Kidney (tissue), 14 donors: ENCODE data around the gene FAM13A. TPM values are rescaled to one million over a fixed set of nuclear protein-coding genes. Genes with fewer than 3 reads are reported as not detected.

Experiments
- DNase-seq, 5 donors: peaks; one replicate each; pipeline ENCODE4 v3.0.0-alpha.2; 2013 to 2020
- FAIRE-seq: peaks from 2 replicates; lab custom pipeline; 2012; peaks lifted over from hg19 to GRCh38; lab: Jason Lieb, UNC
- H3K27ac ChIP-seq, 2 donors: one replicate each; pipeline ENCODE4 v1.7.0; 2013; ENCODE audit warnings: low read depth in 2 of 2, low read length in 2 of 2, inconsistent platforms in 1 of 2
- H3K27me3 ChIP-seq: one replicate; pipeline ENCODE4 v1.7.1; 2013; ENCODE audit warnings: low read length, inconsistent platforms; ENCODE audit not compliant: control insufficient read depth, insufficient read depth
- H3K36me3 ChIP-seq, 3 donors: one replicate each; pipeline versions ENCODE4 v1.7.0 to v1.7.1; 2013; ENCODE audit warnings: low read length in 3 of 3, control low read depth in 1 of 3, inconsistent platforms in 1 of 3; ENCODE audit not compliant: insufficient read depth in 3 of 3, control insufficient read depth in 2 of 3
- H3K4me1 ChIP-seq, 3 donors: one replicate each; pipeline versions ENCODE4 v1.7.0 to v1.7.1; 2013; ENCODE audit warnings: low read length in 3 of 3, inconsistent platforms in 1 of 3, low read depth in 1 of 3; ENCODE audit not compliant: control insufficient read depth in 2 of 3, insufficient read depth in 2 of 3
- H3K4me3 ChIP-seq, 3 donors: one replicate each; pipeline versions ENCODE4 v1.7.0 to v1.8.1; 2013; ENCODE audit warnings: low read length in 3 of 3, control low read depth in 1 of 3, inconsistent platforms in 1 of 3
- H3K9ac ChIP-seq, 3 donors: one replicate each; pipeline versions ENCODE4 v1.7.0 to v1.7.1; 2013; ENCODE audit warnings: low read length in 3 of 3, control low read depth in 1 of 3, inconsistent platforms in 1 of 3
- H3K9me3 ChIP-seq, 3 donors: one replicate each; pipeline versions ENCODE4 v1.7.0 to v1.7.1; 2013; ENCODE audit warnings: low read length in 3 of 3, control low read depth in 1 of 3, inconsistent platforms in 1 of 3; ENCODE audit not compliant: control insufficient read depth in 2 of 3, insufficient read depth in 1 of 3
- intact Hi-C: fragments of 100-400 bp; cut with DNase I; formaldehyde crosslinking; loops from one replicate; pipeline ENCODE4 v1.11.1; 2022
- polyA plus RNA-seq: library from polyadenylated mRNA; stranded (reverse); fragments of 350-450 nt; fragmentation: Illumina TruSeq; extraction: RNeasy Lipid Tissue Mini Kit (QIAGEN cat#74804); gene quantifications from one replicate; pipeline ENCODE4 v1.2.3, GENCODE V29; 2014; ENCODE audit warnings: low read depth, low replicate concordance; ENCODE audit not compliant: insufficient read depth
- total RNA-seq: library from RNA; stranded (reverse); fragmentation: NEBNext Ultra II Directional; extraction: Animal tissue kit (Norgen Biotek cat#: 25700); gene quantifications from one replicate; pipeline ENCODE4 v1.2.1, GENCODE V29; 2021
- TF ChIP-seq, protein P1 (sequence below): IDR thresholded peaks from 3 replicates; pipeline ENCODE4 v1.5.1; 2012; ENCODE audit warnings: mild to moderate bottlenecking, moderate library complexity, borderline replicate concordance; ENCODE audit not compliant: insufficient read depth; ENCODE audit errors: extremely low read depth
- donor health status: control.
- donor health status: control.
- donor health status: control.
- donor health status: control.
- donor health status: control.
- donor health status: DM: yes; HTN: yes; CAD: no.
- donor health status: Normal renal cell carcinoma (clear cell type).

Gene FAM13A
- total and polyA plus RNA-seq, 2 donors from 2014 or later, result 12.9 to 48.3 TPM

DNA sequence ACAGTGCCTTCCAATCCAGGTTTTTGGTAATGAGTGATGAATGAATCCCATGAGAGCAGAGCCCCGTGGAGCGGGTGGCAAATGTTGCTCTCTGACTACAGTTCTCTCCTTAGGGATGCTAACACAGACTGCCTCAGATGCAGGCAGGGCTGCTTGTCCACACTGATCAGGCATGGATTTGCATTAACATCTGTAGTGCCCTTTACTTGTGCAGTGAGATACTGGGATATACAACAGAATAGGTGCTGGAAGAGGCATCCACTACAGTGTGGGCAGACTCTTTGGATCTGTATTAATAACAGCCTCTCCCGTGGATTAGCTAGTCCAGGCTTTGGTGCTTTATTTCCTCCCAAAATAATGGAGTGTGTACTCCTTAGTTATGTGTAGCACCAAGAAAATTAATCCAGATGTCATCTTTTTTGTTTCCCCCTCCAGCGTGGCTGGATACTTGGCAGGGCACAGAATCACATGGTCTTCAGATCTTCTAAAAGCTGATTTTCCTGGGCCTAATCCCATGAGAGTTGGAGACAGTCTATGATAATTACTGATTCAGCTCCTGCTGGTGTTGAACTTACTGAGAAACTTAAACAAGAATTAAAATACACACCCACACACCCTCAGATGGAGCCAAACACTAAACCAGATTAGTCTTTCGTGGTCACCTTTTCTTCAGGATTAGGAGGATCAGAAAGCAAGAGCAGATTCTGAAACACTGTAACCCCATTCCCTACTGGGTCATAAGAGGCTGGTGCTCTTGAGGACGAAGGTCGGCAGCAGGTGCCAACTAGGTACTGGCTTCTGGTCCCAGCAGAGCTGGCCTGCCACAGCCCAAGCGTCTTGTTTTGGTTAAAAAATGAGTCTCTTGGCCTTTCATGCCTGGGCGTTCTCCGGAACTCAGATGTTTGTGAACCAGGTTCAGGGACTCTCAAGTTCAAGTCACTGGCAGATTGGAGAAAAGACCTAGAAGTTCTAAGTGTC is 336.2 kb downstream of the FAM13A start:
- H3K4me3 ChIP-seq, result no peak overlapping the region
- H3K4me1 ChIP-seq, result no peaks in the 10 kb centered on the region
- intact Hi-C loops, result no loop called here
- FAIRE-seq (no peak), DNase-seq (no peak)
- H3K27ac ChIP-seq, result no peak overlapping the region
- H3K9me3 ChIP-seq, result peaks cover 0 to 8% (median 6%) of the 10 kb centered on the region in 3 donors
- H3K27me3 ChIP-seq, result no peaks in the 10 kb centered on the region
- TF ChIP-seq, protein P1, sequence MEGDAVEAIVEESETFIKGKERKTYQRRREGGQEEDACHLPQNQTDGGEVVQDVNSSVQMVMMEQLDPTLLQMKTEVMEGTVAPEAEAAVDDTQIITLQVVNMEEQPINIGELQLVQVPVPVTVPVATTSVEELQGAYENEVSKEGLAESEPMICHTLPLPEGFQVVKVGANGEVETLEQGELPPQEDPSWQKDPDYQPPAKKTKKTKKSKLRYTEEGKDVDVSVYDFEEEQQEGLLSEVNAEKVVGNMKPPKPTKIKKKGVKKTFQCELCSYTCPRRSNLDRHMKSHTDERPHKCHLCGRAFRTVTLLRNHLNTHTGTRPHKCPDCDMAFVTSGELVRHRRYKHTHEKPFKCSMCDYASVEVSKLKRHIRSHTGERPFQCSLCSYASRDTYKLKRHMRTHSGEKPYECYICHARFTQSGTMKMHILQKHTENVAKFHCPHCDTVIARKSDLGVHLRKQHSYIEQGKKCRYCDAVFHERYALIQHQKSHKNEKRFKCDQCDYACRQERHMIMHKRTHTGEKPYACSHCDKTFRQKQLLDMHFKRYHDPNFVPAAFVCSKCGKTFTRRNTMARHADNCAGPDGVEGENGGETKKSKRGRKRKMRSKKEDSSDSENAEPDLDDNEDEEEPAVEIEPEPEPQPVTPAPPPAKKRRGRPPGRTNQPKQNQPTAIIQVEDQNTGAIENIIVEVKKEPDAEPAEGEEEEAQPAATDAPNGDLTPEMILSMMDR, result no peak
- peaks cover 0 to 14% (median 12%) of the 10 kb centered on the region in 3 donors for H3K36me3 ChIP-seq
- no peak overlapping the region for H3K9ac ChIP-seq

DNA sequence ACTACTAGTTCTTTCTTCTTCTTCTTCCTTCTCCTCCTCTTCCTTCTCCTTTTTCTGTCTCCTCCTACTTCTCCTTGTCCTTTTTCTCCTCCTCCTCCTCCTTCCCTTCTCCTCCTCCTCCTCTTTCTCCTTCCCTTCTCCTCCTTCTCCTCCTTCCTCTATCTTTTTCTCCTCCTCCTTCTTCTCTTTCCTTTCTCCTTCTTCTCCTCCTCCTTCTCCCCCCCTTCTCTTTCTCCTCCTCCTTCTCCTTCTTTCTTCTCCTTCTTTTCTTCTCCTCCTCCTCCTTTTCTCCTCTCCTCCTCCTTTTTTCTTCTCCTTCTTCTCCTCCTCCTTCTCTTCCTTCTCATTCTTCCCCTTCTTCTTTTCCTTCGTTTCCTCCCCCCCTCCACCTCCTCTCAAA is 337.6 kb downstream of the FAM13A start:
- FAIRE-seq (no peak), DNase-seq (no peak)
- Histone ChIP-seq H3K4me1 (no peaks in the 10 kb centered on the region), H3K27me3 (no peaks in the 10 kb centered on the region), H3K9ac (no peak overlapping the region), H3K27ac (no peak overlapping the region), H3K9me3 (peaks cover 0 to 8% (median 6%) of the 10 kb centered on the region in 3 donors), H3K36me3 (peaks cover 0 to 12% (median 11%) of the 10 kb centered on the region in 3 donors), H3K4me3 (no peak overlapping the region)
- intact Hi-C loops, result no loop called here
- TF ChIP-seq, protein P1, result no peak

DNA sequence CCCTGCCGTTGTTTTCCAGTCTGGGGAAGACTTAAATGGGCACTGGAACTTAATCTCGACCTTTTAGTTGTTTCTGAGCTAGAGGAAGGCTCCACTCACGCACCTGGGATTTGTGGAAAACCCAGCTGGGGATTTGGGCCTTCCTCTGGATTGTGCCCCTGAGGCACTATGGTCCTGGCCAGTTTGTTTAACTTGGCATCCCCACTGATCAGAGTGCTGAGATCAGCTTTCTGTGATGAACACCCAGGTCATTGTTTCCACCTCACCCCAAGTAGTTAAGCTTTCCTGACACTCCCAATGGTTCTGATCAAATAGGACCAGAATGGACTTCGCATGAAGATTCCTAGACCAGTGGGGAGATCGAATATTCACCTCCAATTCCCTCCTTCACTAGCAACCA is 338.9 kb downstream of the FAM13A start:
- TF ChIP-seq, protein P1, result no peak
- Histone ChIP-seq H3K9ac (no peak overlapping the region), H3K36me3 (peaks cover 0 to 11% (median 7%) of the 10 kb centered on the region in 3 donors), H3K4me1 (no peaks in the 10 kb centered on the region), H3K27ac (no peak overlapping the region), H3K4me3 (no peak overlapping the region), H3K27me3 (no peaks in the 10 kb centered on the region), H3K9me3 (peaks cover 0 to 8% (median 6%) of the 10 kb centered on the region in 3 donors)
- intact Hi-C loops, result no loop called here
- DNase-seq (no peak), FAIRE-seq (no peak)
